ENCODE results near the gene PPM1K. TPM values are rescaled to one million over a fixed set of nuclear protein-coding genes. Genes with fewer than 3 reads are reported as not detected.
"Not testable (repeated sequence)": the region's sequence is repeated elsewhere in the genome, so short reads cannot be mapped to it uniquely, and the experiment has no call there.

PPM1K gene
- total RNA-seq, 6 experiments from 2014 or later: 5.8 to 11.6 (median 6.7) TPM

GRCh38 chr4:88318751-88319350, 34.5 kb upstream of the PPM1K start:
- Mint-ChIP-seq H3K36me3 (ENCODE audit: low read depth) (no peaks in the 10 kb centered on the region), H3K9me3 (no peaks in the 10 kb centered on the region), H3K4me1 (ENCODE audit: low read depth) (peaks cover 20% of the 10 kb centered on the region), H3K27me3 (ENCODE audit: insufficient read depth) (peaks cover 16% of the 10 kb centered on the region), H3K4me3 (no peak overlapping the region), H3K27ac (no peak overlapping the region)
- no peak for DNase-seq
- TF ChIP-seq, protein P1, sequence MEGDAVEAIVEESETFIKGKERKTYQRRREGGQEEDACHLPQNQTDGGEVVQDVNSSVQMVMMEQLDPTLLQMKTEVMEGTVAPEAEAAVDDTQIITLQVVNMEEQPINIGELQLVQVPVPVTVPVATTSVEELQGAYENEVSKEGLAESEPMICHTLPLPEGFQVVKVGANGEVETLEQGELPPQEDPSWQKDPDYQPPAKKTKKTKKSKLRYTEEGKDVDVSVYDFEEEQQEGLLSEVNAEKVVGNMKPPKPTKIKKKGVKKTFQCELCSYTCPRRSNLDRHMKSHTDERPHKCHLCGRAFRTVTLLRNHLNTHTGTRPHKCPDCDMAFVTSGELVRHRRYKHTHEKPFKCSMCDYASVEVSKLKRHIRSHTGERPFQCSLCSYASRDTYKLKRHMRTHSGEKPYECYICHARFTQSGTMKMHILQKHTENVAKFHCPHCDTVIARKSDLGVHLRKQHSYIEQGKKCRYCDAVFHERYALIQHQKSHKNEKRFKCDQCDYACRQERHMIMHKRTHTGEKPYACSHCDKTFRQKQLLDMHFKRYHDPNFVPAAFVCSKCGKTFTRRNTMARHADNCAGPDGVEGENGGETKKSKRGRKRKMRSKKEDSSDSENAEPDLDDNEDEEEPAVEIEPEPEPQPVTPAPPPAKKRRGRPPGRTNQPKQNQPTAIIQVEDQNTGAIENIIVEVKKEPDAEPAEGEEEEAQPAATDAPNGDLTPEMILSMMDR (IDR thresholded peaks at IDR 0.05): no peak

DNA sequence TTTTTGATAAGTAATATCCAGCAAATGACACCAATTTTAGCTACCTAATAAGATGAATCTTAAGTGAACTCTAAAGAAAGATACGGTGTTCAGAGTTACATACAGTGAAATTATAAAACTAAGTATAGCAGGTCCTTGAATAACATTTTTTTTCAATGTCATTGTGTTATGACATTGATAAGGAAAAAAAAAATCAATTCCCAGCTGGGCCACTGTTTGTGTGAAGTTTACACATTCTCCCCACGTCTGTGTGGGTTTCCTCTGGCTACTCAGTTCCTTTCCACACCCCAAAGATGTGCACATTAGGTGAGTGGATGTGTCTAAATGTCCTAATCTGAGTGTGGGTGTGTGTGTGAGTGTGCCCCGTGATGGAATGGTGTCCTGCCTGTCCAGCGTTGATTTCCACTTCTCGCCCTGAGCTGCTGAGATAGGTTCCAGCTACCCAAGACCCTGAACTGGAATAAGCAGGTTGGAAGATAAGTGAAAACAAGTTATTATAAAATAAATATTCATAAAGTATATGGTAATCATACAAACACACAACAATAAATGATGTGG, 31.2 kb upstream of the PPM1K start:
- Mint-ChIP-seq H3K9me3 (peaks cover 6% of the 10 kb centered on the region), H3K4me3 (no peak overlapping the region), H3K27ac (no peak overlapping the region), H3K27me3 (ENCODE audit: insufficient read depth) (peaks cover 16% of the 10 kb centered on the region), H3K36me3 (ENCODE audit: low read depth) (no peaks in the 10 kb centered on the region; the same call in 1 of the 2 replicates), H3K4me1 (ENCODE audit: low read depth) (peaks cover 15% of the 10 kb centered on the region)
- TF ChIP-seq, protein P1 (IDR thresholded peaks at IDR 0.05): no peak
- DNase-seq: no peak

DNA sequence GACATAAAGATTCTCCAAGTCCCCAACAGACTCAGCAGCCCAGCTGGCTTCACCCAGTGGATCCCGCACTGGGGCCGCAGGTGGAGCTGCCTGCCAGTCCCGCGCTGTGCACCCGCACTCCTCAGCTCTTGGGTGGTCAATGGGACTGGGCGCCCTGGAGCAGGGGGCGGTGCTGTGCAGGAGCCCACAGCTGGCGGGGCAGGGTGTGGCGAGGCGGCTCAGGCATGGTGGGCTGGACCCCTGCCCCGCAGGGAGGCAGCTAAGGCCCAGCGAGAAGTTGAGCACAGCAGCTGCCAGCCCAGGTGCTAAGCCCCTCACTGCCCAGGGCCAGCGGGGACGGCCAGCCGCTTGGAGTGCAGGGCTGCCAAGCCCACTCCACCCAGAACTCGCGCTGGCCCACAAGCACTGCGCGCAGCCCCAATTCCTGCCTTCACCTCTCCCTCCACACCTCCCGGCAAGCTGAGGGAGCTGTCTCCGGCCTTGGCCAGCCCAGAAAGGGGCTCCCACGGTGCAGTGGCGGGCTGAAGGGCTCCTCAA, 28.8 kb upstream of the PPM1K start:
- not testable (repeated sequence) for H3K4me1 Mint-ChIP-seq (ENCODE audit: low read depth); H3K27ac Mint-ChIP-seq

GRCh38 chr4:88308587-88308986, 24.2 kb upstream of the PPM1K start:
- Mint-ChIP-seq H3K27me3 (ENCODE audit: insufficient read depth) (peaks cover 10% of the 10 kb centered on the region), H3K4me3 (no peak overlapping the region)

More for the DNA sequence above, 28.8 kb upstream of the PPM1K start:
- not testable (repeated sequence) for H3K36me3 Mint-ChIP-seq (ENCODE audit: low read depth); DNase-seq; H3K9me3 Mint-ChIP-seq; H3K4me3 Mint-ChIP-seq
- H3K27me3 Mint-ChIP-seq (ENCODE audit: insufficient read depth): peaks cover 16% of the 10 kb centered on the region

DNA sequence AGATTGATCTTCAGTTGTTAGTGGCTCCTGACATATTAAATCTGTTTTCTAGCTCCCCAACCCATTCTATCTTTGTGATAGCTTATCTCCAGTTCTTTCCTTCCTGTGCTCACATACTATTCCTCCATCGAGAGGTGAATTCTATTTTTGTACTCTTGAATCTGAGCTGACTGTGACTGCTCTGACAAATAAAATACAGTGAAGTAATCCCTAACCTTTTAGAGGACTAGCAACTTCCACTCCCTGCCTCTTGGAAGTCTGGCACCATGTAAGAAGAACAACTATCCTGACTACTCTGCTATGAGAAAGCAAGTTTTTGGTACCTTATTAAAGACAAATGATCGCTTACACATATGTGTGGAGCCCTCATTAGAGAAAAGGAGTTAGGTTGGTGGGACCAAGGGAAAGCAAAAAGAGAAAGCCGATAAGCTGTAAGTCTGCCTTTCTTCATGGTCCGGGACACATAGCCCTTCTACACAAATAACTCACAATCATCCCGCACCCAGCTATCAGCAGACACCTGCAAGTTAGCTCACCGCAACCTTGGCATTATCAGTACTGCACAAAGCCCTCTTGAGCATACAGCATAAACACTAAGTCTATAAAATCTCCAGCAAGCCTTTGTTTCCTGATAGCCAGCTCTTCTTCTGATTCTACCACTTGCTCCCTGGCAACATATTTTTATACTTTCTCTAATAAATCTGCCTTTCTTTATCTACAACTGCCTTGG, 13.5 kb upstream of the PPM1K start:
- Mint-ChIP-seq H3K4me1 (ENCODE audit: low read depth) (no peaks in the 10 kb centered on the region), H3K9me3 (no peaks in the 10 kb centered on the region), H3K36me3 (ENCODE audit: low read depth) (no peaks in the 10 kb centered on the region), H3K27ac (no peak overlapping the region), H3K27me3 (ENCODE audit: insufficient read depth) (peaks cover 25% of the 10 kb centered on the region), H3K4me3 (no peak overlapping the region)
- no peak for DNase-seq
- TF ChIP-seq, protein P1 (IDR thresholded peaks at IDR 0.05): no peak

More at GRCh38 chr4:88308587-88308986, 24.2 kb upstream of the PPM1K start:
- TF ChIP-seq, protein P1 (IDR thresholded peaks at IDR 0.05): no peak
- H3K27ac Mint-ChIP-seq: no peak overlapping the region
- no peaks in the 10 kb centered on the region for H3K4me1 Mint-ChIP-seq (ENCODE audit: low read depth)
- no peak for DNase-seq
- peaks cover 6% of the 10 kb centered on the region for H3K9me3 Mint-ChIP-seq
- H3K36me3 Mint-ChIP-seq (ENCODE audit: low read depth): no peaks in the 10 kb centered on the region; the same call in 1 of the 2 replicates

- TF ChIP-seq, protein P1 (IDR thresholded peaks at IDR 0.05): no peak
- no peak for DNase-seq
- H3K27ac Mint-ChIP-seq: no peak overlapping the region
- no peaks in the 10 kb centered on the region for H3K9me3 Mint-ChIP-seq
- peaks cover 25% of the 10 kb centered on the region for H3K27me3 Mint-ChIP-seq (ENCODE audit: insufficient read depth)
- H3K36me3 Mint-ChIP-seq (ENCODE audit: low read depth): no peaks in the 10 kb centered on the region
- H3K4me1 Mint-ChIP-seq (ENCODE audit: low read depth): no peaks in the 10 kb centered on the region
- no peak overlapping the region for H3K4me3 Mint-ChIP-seq
Measured at GRCh38 chr4:88297212-88297516, 12.8 kb upstream of the PPM1K start.

All from HFFc6 (cell line).